Stimulated activated CD8-positive, alpha-beta memory T cell treated with anti-CD3 and anti-CD28 coated beads, Interleukin-15, amount 100 ng/mL, for 24 hours (primary cell): ENCODE measurements around the gene ARHGEF17.
"Not testable (repeated sequence)": the region's sequence is repeated elsewhere in the genome, so short reads cannot be mapped to it uniquely, and the experiment has no call there.

Experiments
- DNase-seq: peaks from one replicate; pipeline ENCODE4 v3.0.0-alpha.2; 2020; ENCODE audit warnings: low read depth

The ARHGEF17 gene

GRCh38 chr11:73271936-73272679, 36.0 kb upstream of the ARHGEF17 start, which contains the start of gene P2RY6:
Gene P2RY6, plus strand, starts transcription at chr11:73272338. Its CDS starts 24,181 bp downstream, at chr11:73296519.
- DNase-seq: no peak

GRCh38 chr11:73272680-73273038, 35.4 kb upstream of the ARHGEF17 start:
- DNase-seq: no peak

DNA sequence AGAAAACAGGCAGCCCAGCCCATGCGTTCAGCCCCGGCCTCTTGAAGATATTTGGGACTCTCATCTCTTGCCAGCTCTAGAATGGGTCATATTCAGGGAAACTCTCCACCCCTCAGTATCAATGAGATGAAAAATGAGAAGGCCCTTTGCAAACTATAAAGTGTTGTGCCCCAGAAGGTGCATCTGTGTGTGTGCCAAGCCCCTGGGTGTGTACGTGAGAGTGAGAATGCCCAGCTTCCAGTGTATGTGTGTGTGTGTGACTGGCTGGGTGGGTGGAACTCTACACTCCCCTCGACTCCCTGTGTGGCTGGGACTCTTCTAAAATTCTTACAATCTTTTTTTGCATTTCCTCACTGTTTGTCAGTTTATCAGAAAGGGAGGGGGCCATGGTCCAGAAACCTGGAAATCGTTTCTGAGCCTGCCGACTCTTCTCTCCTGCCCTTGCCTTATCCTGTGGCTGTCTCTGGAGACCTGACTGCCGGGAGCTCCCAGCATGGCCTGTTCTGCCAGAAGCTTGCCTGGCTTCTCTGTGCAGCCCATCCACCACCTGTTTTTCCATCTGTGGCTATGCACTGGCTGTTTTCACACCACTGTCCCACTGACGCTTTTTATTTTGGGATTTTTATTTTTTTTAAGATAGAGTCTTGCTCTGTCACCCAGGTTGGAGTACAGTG, 34.7 kb upstream of the ARHGEF17 start:
- DNase-seq: no peak

GRCh38 chr11:73274191-73274590, 33.9 kb upstream of the ARHGEF17 start:
- DNase-seq: not testable (repeated sequence)

DNA sequence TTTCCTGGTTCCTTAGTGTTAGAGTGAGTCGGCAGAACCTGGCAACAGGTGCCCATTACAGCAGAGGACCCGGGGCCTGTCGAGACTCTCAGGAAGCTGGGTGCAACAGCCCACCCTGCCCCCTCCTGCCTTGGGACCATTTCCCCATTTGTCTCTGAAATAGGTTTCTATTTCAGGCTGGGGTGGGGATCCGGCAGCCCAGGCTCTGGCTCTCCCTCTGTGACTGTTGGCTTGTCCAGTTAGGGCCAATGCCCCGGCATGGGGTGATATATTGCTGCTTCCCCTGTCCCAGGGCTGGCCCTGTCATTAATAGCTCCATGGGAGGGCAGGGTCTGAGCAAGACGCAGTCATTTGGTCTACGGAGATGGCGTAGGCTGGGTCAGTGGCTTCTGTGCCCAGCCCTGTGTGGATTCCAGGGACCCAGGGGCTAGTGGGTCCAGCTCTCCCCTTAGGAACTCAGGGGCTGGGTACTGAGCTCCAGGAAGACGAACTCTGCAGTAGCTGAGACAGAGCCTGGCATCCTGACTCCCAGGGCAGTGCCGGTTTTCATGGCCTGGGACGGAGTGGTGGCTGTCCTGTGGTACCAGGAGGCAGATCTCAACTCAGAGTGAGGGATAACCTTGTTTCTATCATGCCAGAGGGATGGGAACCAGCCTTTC, 33.2 kb upstream of the ARHGEF17 start:
- DNase-seq: no peak

DNA sequence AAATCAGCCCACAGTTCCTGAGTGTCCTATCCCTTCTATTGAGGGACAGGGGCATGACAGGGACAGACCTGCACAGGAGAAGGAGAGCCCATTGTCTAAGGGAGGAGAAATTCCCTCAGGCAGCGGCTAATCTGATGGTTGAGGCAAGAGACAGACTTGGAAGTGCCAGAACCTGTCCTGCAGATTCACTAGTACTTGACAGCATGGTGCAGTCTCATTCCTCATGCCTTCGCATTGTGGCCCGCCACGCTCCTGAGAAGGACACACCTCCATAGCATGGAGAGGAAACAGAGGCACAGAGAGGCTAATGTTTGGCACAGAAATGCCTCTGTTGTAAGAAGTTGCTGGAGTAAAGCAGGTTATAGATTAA, 32.7 kb upstream of the ARHGEF17 start:
- DNase-seq: no peak

DNA sequence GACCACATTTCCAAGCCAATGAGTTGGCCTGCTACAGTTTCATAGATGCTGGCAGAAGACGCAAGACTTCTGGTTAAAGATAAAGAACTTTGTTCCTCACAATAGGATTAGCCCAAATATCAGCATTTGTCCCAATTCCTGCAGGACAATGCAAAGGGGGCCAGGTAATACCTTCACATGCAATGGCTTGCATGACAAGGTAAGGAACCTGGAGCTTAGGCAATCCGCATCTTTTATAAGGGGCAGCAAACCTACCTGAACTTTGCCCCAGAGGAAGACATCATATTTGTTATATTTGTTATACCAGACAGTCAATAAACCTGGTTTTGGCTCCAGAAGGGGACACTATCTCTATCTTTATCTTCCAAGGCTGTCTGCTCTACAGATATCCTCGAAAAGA, 30.6 kb upstream of the ARHGEF17 start:
- no peak for DNase-seq

GRCh38 chr11:73280626-73281025, 27.4 kb upstream of the ARHGEF17 start:
- no peak for DNase-seq

DNA sequence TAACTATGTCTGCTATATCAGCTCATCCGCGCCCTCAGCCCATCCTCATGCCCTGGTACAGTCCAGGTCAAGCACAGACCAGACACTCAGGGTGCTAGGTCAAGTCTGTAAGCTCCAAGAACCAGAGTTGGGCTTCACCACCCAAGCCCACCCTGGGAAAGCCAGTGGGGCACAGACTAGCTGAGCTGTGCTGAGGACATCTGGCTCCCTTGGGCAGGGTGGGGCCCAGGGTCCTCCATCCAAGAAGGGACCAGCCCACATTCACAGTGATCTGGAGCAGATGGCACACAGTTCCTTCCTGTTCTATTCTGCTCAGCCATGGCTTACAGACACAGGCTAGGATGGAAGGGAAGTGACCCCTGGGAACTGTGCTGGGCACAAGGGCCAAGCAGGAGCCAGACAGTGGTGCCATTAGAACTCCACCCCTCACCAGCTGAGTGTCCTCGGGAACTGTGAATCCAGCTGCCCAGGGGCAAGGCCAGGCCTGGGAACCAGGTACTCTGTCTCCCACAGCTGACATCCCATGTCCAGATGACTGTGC, 26.8 kb upstream of the ARHGEF17 start:
- DNase-seq: no peak

- no peak for DNase-seq
These were observed 26.0 kb upstream of the ARHGEF17 start for GRCh38 chr11:73281796-73282660.

- no peak for DNase-seq
These were observed 24.6 kb upstream of the ARHGEF17 start for GRCh38 chr11:73283276-73284000.

DNA sequence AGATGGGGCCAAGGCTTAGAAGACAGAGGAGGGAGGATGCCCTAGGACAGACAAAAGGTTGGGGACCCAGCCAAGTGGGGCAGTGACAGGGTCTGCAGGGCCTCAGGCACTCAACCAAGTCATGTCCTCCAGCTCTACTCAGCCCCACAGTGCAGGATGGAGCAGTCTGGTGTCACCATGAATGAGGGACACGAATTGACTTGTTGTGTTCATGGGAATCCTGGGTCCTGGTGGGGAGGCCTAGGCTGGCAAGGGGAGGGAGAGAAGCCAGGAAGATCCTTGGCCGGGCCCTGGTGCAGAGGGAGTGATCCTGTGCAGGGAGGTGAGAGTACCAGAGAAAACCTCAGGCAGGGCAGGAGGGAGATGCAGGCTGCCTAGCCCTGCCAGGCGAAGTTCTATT, 24.0 kb upstream of the ARHGEF17 start:
- DNase-seq: no peak

DNA sequence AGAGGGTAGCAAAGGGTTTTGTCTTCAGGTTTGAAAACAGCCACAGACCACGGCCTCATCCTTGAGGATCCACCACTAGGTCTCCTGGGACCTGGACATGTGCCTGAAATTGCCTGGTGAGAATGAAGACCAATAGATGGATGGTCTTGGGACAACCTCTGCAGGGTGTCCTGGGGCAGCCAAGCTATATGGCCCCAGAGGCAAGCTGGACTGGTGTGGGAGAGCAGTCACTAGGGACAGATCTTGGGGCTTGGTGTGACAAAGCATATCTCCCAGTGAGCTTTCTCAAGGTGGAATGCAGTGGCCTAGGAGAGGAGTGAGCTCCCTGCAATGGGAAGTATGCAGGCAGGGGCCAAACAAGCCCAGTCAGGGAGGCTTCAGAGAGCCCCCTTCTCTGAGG, 22.4 kb upstream of the ARHGEF17 start:
- no peak for DNase-seq

DNA sequence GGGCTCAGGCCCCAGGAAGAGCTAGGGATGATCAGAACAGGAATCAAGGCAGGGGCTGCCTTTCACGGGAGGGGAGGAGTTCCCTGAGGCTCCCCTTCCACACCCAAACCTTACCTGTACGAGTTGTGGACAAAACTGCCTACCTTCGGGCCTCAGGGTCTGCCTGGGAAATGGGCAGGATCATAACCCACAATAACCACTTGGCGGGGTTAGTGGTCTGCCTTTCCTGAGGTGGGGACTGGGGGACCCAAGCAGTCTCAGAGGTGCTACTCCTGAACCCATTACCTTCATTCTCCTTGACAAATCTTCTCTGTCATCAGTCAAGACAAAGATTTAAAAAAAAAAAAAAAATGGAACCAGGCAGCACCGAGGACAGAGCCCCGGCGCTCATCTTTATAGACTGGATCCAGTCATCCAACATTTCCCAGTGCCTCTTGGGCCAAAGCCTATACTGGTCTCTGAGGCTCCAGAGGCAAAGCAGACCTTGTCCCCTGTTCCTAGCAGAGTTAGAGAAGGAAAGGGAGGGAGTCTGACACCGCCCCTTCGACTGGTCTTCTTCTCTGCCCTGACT, 21.8 kb upstream of the ARHGEF17 start:
- DNase-seq: no peak

- no peak for DNase-seq
These were observed 20.5 kb upstream of the ARHGEF17 start for GRCh38 chr11:73287400-73288101.

- DNase-seq: no peak
These were observed 19.7 kb upstream of the ARHGEF17 start for GRCh38 chr11:73288192-73288872.

DNA sequence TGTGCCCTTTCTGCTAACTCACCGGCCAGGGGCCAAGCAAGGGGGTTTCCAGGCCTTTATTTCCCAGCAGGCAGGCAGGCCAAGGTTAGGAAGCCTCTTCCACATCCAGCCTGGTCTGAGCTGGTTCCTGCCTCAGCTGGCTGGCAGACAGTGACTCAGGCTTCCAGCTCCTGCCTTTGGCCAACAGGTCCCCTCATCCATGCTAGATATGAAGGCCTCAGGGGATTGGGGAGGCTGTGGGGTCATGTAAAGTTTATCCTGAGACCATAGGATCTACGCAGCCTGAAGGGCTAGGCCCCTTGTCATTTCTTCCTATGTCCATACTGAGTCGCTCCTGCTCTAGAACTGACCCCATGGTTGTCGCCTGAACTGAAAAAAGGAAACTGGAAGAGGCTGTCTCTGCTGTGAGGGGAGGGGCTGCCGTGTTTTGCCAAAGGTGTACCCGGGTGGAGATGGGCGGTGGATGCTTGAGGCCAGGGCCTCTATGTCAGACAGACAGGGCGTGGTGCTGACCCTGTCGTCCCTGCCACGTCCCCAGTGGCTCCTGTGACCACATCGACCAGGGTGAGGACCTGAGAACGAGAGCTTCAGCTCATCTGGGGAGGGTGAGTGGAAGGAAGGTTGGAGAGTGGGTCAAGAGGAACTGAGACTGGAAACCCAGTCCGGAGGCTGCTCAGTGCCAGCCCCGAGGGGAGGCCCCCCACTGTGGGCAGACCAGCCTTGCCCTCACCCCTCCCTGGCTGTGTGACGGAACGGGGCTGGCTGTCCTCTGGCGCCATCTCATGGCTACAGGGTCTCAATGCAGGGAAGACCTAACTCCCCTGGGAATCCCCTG, 19.0 kb upstream of the ARHGEF17 start:
- no peak for DNase-seq

DNA sequence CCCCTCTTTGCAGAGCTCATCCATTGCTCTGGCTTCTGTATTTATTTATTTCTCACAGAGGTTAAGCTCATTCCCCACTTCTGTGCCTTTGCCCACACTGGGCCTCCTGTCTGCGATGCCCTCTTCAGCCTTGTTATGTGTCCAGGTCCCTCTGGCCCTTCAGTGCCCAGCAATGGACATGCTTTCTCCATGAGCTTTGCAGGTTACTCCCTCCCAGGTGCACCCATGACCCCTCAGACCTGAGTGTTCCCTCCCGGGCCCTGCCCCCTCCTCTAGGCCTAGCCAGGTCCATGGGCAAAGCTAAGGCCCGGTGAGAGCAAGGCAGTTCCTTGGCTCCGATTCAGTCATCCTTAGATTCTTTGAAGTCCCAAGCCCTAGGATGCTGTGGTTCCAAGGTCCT, 17.5 kb upstream of the ARHGEF17 start:
- no peak for DNase-seq

GRCh38 chr11:73291196-73291595, 16.9 kb upstream of the ARHGEF17 start:
- DNase-seq: no peak
